Nephron (organoid): ENCODE results near the gene CREM.
A peak's percentile ranks its signal among the peaks of the same experiment; 100 is the strongest.

Experiments used
- H3K27ac Mint-ChIP-seq, 3 experiments: 2 replicates each; pipeline ENCODE4 v1.8.0; 2020; ENCODE audit warnings: mixed read lengths in 3 of 3, mild to moderate bottlenecking in 2 of 3, moderate library complexity in 1 of 3
- H3K27me3 Mint-ChIP-seq: 2 replicates; pipeline ENCODE4 v1.8.0; 2021; ENCODE audit warnings: low read depth, mild to moderate bottlenecking, moderate library complexity, mixed read lengths
- H3K36me3 Mint-ChIP-seq: 2 replicates; pipeline ENCODE4 v1.8.0; 2020; ENCODE audit warnings: low read depth, mixed read lengths
- H3K4me1 Mint-ChIP-seq: 2 replicates; pipeline ENCODE4 v1.8.0; 2020; ENCODE audit warnings: mixed read lengths
- H3K4me3 Mint-ChIP-seq, 3 experiments: 2 replicates each; pipeline ENCODE4 v1.8.0; 2020; ENCODE audit warnings: mild to moderate bottlenecking in 3 of 3, mixed read lengths in 3 of 3, moderate library complexity in 2 of 3
- H3K9me3 Mint-ChIP-seq: 2 replicates; pipeline ENCODE4 v1.8.0; 2020; ENCODE audit warnings: mixed read lengths
- TF ChIP-seq, protein P1 (sequence below), 3 experiments: fragments of 200-600 bp; sonication (generic); IDR thresholded peaks; one replicate each; pipeline ENCODE4 v1.5.0; 2021; ENCODE audit warnings: antibody characterized with exemption in 3 of 3; ENCODE audit not compliant: unreplicated experiment in 3 of 3

The CREM gene

GRCh38 chr10:35204650-35205319 lies 78.1 kb downstream of the CREM start:
- TF ChIP-seq, protein P1, sequence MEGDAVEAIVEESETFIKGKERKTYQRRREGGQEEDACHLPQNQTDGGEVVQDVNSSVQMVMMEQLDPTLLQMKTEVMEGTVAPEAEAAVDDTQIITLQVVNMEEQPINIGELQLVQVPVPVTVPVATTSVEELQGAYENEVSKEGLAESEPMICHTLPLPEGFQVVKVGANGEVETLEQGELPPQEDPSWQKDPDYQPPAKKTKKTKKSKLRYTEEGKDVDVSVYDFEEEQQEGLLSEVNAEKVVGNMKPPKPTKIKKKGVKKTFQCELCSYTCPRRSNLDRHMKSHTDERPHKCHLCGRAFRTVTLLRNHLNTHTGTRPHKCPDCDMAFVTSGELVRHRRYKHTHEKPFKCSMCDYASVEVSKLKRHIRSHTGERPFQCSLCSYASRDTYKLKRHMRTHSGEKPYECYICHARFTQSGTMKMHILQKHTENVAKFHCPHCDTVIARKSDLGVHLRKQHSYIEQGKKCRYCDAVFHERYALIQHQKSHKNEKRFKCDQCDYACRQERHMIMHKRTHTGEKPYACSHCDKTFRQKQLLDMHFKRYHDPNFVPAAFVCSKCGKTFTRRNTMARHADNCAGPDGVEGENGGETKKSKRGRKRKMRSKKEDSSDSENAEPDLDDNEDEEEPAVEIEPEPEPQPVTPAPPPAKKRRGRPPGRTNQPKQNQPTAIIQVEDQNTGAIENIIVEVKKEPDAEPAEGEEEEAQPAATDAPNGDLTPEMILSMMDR (IDR thresholded peaks at IDR 0.05; ENCODE audit: unreplicated experiment in 3 of 3) = no peak
- Mint-ChIP-seq H3K4me1 (peaks cover 19% of the 10 kb centered on the region), H3K4me3 (no peak overlapping the region), H3K27me3 (no peaks in the 10 kb centered on the region), H3K27ac (peak overlapping the region in 2 of 3 experiments; percentile 39 to 66), H3K9me3 (no peaks in the 10 kb centered on the region), H3K36me3 (peaks cover 17% of the 10 kb centered on the region)

GRCh38 chr10:35206274-35206673 lies 79.6 kb downstream of the CREM start:
- TF ChIP-seq, protein P1 (IDR thresholded peaks at IDR 0.05; ENCODE audit: unreplicated experiment in 3 of 3) = no peak
- Mint-ChIP-seq H3K9me3 (no peaks in the 10 kb centered on the region), H3K36me3 (peaks cover 22% of the 10 kb centered on the region), H3K4me1 (peaks cover 29% of the 10 kb centered on the region), H3K27ac (no peak overlapping the region), H3K4me3 (no peak overlapping the region), H3K27me3 (no peaks in the 10 kb centered on the region)

GRCh38 chr10:35208536-35208935 lies 81.9 kb downstream of the CREM start:
- Mint-ChIP-seq H3K36me3 (peaks cover 29% of the 10 kb centered on the region), H3K4me1 (peaks cover 50% of the 10 kb centered on the region), H3K27me3 (no peaks in the 10 kb centered on the region), H3K9me3 (no peaks in the 10 kb centered on the region), H3K27ac (peak overlapping the region; percentile 30 to 66 (median 59)), H3K4me3 (no peak overlapping the region)
- TF ChIP-seq, protein P1 (IDR thresholded peaks at IDR 0.05; ENCODE audit: unreplicated experiment in 3 of 3) = no peak

- Mint-ChIP-seq H3K4me3 (no peak overlapping the region), H3K27ac (peak overlapping the region; percentile 30 to 84 (median 59)), H3K4me1 (peaks cover 51% of the 10 kb centered on the region), H3K36me3 (peaks cover 29% of the 10 kb centered on the region), H3K27me3 (no peaks in the 10 kb centered on the region), H3K9me3 (no peaks in the 10 kb centered on the region)
- TF ChIP-seq, protein P1 (IDR thresholded peaks at IDR 0.05; ENCODE audit: unreplicated experiment in 3 of 3) = no peak
Observed at GRCh38 chr10:35208949-35209613, 82.4 kb downstream of the CREM start.

DNA sequence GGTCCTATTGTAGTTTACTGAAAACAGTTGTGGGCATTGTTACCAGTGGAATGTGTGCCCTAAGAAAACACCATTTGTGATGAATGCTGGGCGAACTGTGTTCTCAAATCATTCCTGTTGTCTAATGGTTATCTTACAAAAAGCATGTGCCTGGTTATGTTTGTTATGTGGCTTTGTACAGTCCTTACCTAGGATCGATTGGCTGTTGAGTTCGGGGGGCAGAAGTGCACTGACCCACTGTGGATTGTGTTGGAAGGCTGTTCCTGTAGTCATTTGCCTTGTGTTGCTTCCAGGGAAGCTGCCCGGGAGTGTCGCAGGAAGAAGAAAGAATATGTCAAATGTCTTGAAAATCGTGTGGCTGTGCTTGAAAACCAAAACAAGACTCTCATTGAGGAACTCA lies 84.3 kb downstream of the CREM start:
- Mint-ChIP-seq H3K36me3 (peaks cover 29% of the 10 kb centered on the region), H3K27ac (peak overlapping the region; percentile 56 to 67 (median 65)), H3K4me3 (no peak overlapping the region), H3K27me3 (no peaks in the 10 kb centered on the region), H3K4me1 (peaks cover 62% of the 10 kb centered on the region), H3K9me3 (no peaks in the 10 kb centered on the region)
- TF ChIP-seq, protein P1 (IDR thresholded peaks at IDR 0.05; ENCODE audit: unreplicated experiment in 3 of 3) = no peak
